Muscle layer of duodenum (tissue), 2 donors: ENCODE results near the gene MAN1C1.
"Not testable (repeated sequence)": the region's sequence is repeated elsewhere in the genome, so short reads cannot be mapped to it uniquely, and the experiment has no call there.

Source experiments
- H3K27ac ChIP-seq: one replicate; pipeline ENCODE4 v1.7.0; 2013; ENCODE audit warnings: mild to moderate bottlenecking, low read length
- H3K27me3 ChIP-seq: one replicate; pipeline ENCODE4 v1.7.0; 2013; ENCODE audit warnings: low read depth, mild to moderate bottlenecking, control low read depth, low read length
- H3K36me3 ChIP-seq, 2 donors: one replicate each; pipeline ENCODE4 v1.7.0; 2013; ENCODE audit warnings: low read length in 2 of 2, control low read depth in 1 of 2, mild to moderate bottlenecking in 1 of 2; ENCODE audit not compliant: insufficient read depth in 2 of 2, control insufficient read depth in 1 of 2
- H3K4me1 ChIP-seq, 2 donors: one replicate each; pipeline ENCODE4 v1.7.0; 2013; ENCODE audit warnings: low read length in 2 of 2, mild to moderate bottlenecking in 2 of 2, control low read depth in 1 of 2, moderate library complexity in 1 of 2; ENCODE audit not compliant: insufficient read depth in 2 of 2, control insufficient read depth in 1 of 2
- H3K4me3 ChIP-seq, 2 donors: one replicate each; pipeline ENCODE4 v1.7.0; 2013; ENCODE audit warnings: low read length in 2 of 2, low read depth in 1 of 2, mild to moderate bottlenecking in 1 of 2
- H3K9me3 ChIP-seq, 2 donors: one replicate each; pipeline ENCODE4 v1.7.0; 2013; ENCODE audit warnings: low read length in 2 of 2, control low read depth in 1 of 2, mild to moderate bottlenecking in 1 of 2; ENCODE audit not compliant: control insufficient read depth in 1 of 2
- donor health status: healthy.

The MAN1C1 gene

DNA sequence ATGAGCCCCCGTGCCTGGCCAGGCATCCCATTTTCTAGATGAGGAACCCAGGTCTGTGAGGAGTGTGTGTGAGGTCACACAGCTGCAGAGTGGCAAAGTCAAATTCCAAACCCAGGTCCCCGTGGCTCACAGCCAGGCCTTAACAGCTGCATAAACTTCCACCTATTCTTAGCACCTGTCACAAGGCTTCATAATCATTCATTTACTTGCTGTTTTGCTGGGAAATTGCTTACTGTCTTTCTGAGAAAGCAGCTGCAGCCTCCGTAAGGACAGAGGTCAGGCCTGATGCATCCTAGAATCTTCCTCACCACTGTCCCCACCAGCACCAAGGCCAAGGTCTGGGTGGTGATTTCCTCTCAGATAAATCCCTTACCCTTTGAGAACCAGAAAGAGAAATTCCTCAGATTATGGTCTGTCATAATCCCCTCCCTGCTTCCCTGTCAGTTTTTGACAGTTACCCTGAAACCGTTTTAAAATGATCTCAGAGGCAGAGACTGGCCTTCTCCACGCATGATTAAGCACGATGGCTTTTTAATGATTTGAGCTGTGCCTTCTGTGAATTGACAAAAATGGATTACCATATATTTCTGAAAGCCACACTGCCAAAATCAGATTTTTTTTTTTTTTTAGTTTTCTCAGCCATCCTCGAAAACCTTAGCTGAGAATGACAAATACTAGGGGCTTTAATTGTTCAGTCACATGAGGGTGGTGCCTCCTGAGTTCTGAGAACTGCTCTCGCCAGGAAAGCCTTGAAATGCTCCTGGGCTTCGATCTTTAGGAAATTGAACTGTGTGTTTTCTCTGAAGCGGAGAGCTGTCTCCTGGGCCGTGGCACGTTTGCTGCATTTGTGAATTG, 113.4 kb downstream of the MAN1C1 start:
- Histone ChIP-seq H3K9me3 (no peaks in the 10 kb centered on the region), H3K27ac (no peak overlapping the region), H3K36me3 (no peaks in the 10 kb centered on the region), H3K4me1 (peaks cover 12 to 37% of the 10 kb centered on the region in 2 donors), H3K27me3 (no peaks in the 10 kb centered on the region), H3K4me3 (no peak overlapping the region)

DNA sequence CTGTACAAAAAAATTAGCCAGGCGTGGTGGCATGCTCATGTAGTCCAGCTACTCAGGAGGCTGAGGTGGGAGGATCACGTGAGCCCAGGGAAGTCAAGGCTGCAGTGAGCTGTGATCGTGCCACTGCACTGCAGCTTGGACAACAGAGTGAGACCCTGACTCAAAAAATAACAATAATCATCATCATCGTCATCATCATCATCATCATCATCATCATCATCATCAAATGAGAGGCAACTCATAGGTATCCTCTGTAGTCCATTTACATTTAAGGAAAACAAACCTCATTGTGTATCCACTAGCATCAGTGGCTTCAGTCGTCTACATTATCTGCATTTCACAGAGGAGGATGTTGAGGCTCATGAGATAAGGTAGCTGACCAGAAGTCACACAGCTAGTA, 114.6 kb downstream of the MAN1C1 start:
- Histone ChIP-seq H3K4me3 (no peak overlapping the region), H3K9me3 (no peaks in the 10 kb centered on the region), H3K36me3 (no peaks in the 10 kb centered on the region), H3K27ac (no peak overlapping the region), H3K4me1 (peaks cover 12 to 37% of the 10 kb centered on the region in 2 donors), H3K27me3 (no peaks in the 10 kb centered on the region)

DNA sequence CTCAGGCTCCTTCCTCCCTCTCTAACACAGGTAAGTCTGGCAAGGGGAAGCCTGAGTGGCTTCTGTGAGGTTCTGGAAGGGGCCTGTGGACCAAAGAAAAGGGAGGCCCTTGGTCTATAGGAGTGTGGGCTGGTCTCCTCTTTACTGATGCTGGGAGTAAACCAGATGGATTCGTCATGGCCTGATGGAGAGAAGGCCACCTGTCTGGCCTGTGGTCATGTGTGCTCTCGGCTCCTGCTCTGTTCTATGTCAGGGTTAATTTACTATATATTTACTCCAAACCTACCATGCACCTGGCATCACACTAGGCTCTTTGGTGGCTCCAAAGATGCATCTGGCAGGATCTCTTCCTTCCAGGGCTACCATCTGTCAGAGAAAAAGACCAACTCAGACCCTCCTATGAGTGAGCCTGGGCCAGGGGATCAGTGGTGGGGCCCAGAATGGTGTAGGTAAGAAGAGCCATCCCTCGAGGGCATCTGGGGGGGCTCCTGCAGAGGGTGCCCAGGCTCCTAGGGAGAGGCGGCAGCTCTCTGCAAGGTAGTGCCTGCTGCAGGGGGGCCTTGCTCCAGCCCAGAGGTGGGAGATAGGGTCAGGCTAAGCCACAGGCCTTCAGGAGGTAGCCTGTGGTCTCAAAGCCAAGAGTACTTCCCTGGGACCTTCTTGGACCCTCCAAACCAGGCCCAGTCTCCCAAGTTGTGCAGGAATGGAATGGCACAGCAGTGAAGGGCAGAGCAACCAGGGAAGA, 115.2 kb downstream of the MAN1C1 start:
- no peaks in the 10 kb centered on the region for H3K9me3 ChIP-seq
- no peak overlapping the region for H3K4me3 ChIP-seq
- H3K36me3 ChIP-seq: no peaks in the 10 kb centered on the region
- H3K4me1 ChIP-seq: peaks cover 12 to 40% of the 10 kb centered on the region in 2 donors
- H3K27me3 ChIP-seq: no peaks in the 10 kb centered on the region
- H3K27ac ChIP-seq: no peak overlapping the region

- Histone ChIP-seq H3K4me3 (no peak overlapping the region), H3K27ac (no peak overlapping the region), H3K36me3 (no peaks in the 10 kb centered on the region), H3K27me3 (no peaks in the 10 kb centered on the region), H3K9me3 (no peaks in the 10 kb centered on the region), H3K4me1 (peaks cover 12 to 39% of the 10 kb centered on the region in 2 donors)
Measured at GRCh38 chr1:25732821-25733220, 116.2 kb downstream of the MAN1C1 start.

DNA sequence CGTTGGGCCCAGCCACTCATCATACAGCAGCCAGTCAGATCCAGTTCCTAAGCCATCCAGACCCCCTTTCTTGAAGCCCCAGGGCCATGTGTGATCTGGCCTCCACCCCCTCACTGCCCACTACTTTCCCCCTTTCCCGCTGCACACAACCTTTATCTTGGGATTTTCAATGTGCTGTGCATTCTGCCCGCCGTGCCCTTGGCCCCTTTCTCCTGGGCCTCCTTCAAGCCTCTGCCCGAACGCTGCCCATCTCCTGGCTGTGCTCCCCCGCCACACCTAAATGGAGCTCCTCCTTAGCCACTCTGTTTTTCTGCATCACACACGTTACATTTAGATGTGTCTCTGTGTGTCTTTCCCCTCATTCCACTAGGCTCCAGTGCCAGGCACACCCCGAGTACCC, 116.7 kb downstream of the MAN1C1 start:
- peaks cover 9 to 34% of the 10 kb centered on the region in 2 donors for H3K4me1 ChIP-seq
- H3K27me3 ChIP-seq: no peaks in the 10 kb centered on the region
- H3K4me3 ChIP-seq: no peak overlapping the region
- H3K9me3 ChIP-seq: no peaks in the 10 kb centered on the region
- H3K36me3 ChIP-seq: no peaks in the 10 kb centered on the region
- H3K27ac ChIP-seq: no peak overlapping the region

GRCh38 chr1:25734991-25735390, 118.4 kb downstream of the MAN1C1 start:
- H3K27me3 ChIP-seq, H3K4me3 ChIP-seq, H3K27ac ChIP-seq, H3K36me3 ChIP-seq, H3K9me3 ChIP-seq: not testable (repeated sequence)
- peaks cover 3 to 25% of the 10 kb centered on the region in 2 donors for H3K4me1 ChIP-seq

DNA sequence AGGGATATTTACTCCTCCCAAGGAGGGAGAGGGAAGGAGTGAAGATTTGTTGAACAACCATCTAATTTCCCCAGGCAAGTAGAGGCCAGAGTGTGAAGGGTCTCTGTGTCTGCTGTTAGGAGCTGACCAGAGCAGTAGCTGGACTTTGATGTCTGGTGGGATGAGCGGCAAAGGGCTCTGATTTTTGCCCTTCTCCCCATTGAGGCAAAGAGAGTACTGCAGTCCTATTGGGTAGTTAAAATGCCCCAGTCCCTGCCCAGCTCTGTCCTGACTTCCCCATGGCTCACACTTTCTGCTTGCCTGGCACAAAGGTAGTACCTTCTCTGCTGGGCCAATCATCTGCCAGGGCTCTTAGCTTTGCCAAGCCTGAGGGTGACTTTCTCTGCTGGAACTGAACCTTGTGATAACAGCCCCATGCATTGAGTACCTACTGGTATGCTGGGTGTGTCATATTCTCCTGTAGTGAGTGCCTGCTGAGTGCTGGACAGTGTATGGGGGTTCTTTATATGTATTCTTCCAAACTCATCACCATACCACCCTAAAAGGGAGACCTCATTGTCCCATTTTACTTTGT, 119.5 kb downstream of the MAN1C1 start:
- H3K27me3 ChIP-seq: no peaks in the 10 kb centered on the region
- no peaks in the 10 kb centered on the region for H3K9me3 ChIP-seq
- H3K27ac ChIP-seq: no peak overlapping the region
- peaks cover 0 to 16% of the 10 kb centered on the region in 2 donors for H3K4me1 ChIP-seq
- H3K4me3 ChIP-seq: no peak overlapping the region
- H3K36me3 ChIP-seq: no peaks in the 10 kb centered on the region

GRCh38 chr1:25737130-25737529, 120.5 kb downstream of the MAN1C1 start:
- no peak overlapping the region for H3K27ac ChIP-seq

DNA sequence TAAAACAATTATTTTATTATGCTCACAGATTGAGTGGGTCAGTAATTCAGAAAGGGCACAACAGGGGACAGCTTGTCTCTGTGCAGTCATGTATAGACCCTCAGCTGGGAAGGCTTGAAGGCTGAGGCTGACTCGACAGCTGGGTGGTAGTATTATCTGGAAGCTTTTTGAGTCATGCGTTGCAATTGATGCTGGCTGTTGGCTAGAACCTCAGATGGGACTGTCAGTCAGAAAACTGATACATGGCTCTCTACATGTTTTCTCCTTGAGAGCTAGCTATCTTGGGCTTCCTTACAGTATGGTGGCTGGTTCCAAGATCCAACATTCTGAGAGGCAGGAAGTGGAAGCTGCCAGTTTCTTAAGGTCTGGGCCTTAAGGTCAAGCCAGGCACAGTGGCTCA, 121.9 kb downstream of the MAN1C1 start:
- Histone ChIP-seq H3K27ac (no peak overlapping the region), H3K4me1 (peaks cover 4 to 19% of the 10 kb centered on the region in 2 donors), H3K27me3 (no peaks in the 10 kb centered on the region), H3K9me3 (no peaks in the 10 kb centered on the region), H3K36me3 (no peaks in the 10 kb centered on the region), H3K4me3 (no peak overlapping the region)

More at GRCh38 chr1:25737130-25737529, 120.5 kb downstream of the MAN1C1 start:
- no peak overlapping the region for H3K4me3 ChIP-seq
- no peaks in the 10 kb centered on the region for H3K27me3 ChIP-seq
- H3K4me1 ChIP-seq: peaks cover 0 to 12% of the 10 kb centered on the region in 2 donors
- no peaks in the 10 kb centered on the region for H3K9me3 ChIP-seq
- H3K36me3 ChIP-seq: no peaks in the 10 kb centered on the region

DNA sequence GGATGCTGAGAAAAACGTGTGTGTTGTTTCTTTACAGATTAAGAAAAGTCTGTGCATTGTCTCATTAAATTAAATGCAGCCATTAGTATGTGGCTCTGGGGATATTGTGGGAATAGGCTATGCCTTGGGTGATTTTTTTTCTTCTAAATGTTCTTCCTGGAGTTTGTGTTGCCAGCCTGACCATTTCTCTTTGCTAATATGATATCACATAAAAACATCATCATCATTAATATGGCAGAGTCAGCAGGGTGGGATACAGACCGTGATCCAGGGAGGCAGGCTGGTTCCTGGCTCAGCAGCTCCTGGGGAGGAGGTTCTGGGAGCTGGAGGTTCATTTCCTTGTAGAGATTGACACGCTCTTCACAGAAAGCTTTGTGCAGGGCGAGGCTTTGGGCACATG, 122.8 kb downstream of the MAN1C1 start:
- Histone ChIP-seq H3K27me3 (no peaks in the 10 kb centered on the region), H3K27ac (no peak overlapping the region), H3K4me1 (peaks cover 10 to 27% of the 10 kb centered on the region in 2 donors), H3K9me3 (no peaks in the 10 kb centered on the region), H3K36me3 (no peaks in the 10 kb centered on the region), H3K4me3 (no peak overlapping the region)

GRCh38 chr1:25740071-25740470, 123.5 kb downstream of the MAN1C1 start:
- no peaks in the 10 kb centered on the region for H3K36me3 ChIP-seq
- H3K9me3 ChIP-seq: no peaks in the 10 kb centered on the region
- peaks cover 16 to 35% of the 10 kb centered on the region in 2 donors for H3K4me1 ChIP-seq
- no peaks in the 10 kb centered on the region for H3K27me3 ChIP-seq
- no peak overlapping the region for H3K4me3 ChIP-seq
- no peak overlapping the region for H3K27ac ChIP-seq
